Subcutaneous adipose tissue (tissue), 4 donors: ENCODE results near the gene TEKT4. TPM values are rescaled to one million over a fixed set of nuclear protein-coding genes. Genes with fewer than 3 reads are reported as not detected.

Experiments used
- CTCF ChIP-seq: fragments of 450-650 bp; IDR thresholded peaks from one replicate; pipeline ENCODE4 v1.5.1; 2016; ENCODE audit warnings: low read depth, mild to moderate bottlenecking, control low read depth, antibody characterized with exemption, moderate library complexity
- total RNA-seq, 4 donors: library from RNA; depleted of rRNA; stranded (reverse); fragments of >200 nt; gene quantifications; one replicate each; pipeline ENCODE4 v1.1.0, GENCODE V29; 2016

The TEKT4 gene
- not detected for total RNA-seq

- no peak for TF ChIP-seq CTCF
Measured at GRCh38 chr2:94871226-94872087, at the start of gene TEKT4. Gene TEKT4, plus strand, starts transcription at chr2:94871430. Its CDS starts 150 bp downstream, at chr2:94871580.

- no peak for TF ChIP-seq CTCF
Measured at GRCh38 chr2:94861308-94862152, 9.7 kb upstream of the TEKT4 start.

GRCh38 chr2:94869131-94869530 lies 2.1 kb upstream of the TEKT4 start:
- TF ChIP-seq CTCF = no peak

GRCh38 chr2:94869552-94870439 lies 1.4 kb upstream of the TEKT4 start:
- TF ChIP-seq CTCF = no peak

- no peak for TF ChIP-seq CTCF
Measured at GRCh38 chr2:94870440-94871225, 597 bp upstream of the TEKT4 start.

- TF ChIP-seq CTCF = no peak
Measured at GRCh38 chr2:94872088-94872618, 923 bp downstream of the TEKT4 start.
